ENCODE results near the gene SKI. TPM values are rescaled to one million over a fixed set of nuclear protein-coding genes. Genes with fewer than 3 reads are reported as not detected.

The SKI gene
- total and polyA plus RNA-seq, 2 experiments from 2014 or later = 5.1 to 21.9 TPM

GRCh38 chr1:2336499-2336898, 108.4 kb downstream of the SKI start:
- peaks cover 7% of the 10 kb centered on the region for H3K4me1 ChIP-seq (ENCODE audit: insufficient read depth)
- no peak for DNase-seq (ENCODE audit: low spot score)
- no peak overlapping the region for H2AFZ ChIP-seq
- no peaks in the 10 kb centered on the region for H3K9me2 ChIP-seq (replicated peaks; ENCODE audit: insufficient read depth)
- no peaks in the 10 kb centered on the region for H3K9me3 ChIP-seq (ENCODE audit: low read depth)
- H3K4me2 ChIP-seq = no peak overlapping the region
- no peak for TF ChIP-seq CTCF (IDR thresholded peaks at IDR 0.05; ENCODE audit: poor library complexity)
- no peak for TF ChIP-seq EZH2 (IDR thresholded peaks at IDR 0.05; ENCODE audit: borderline replicate concordance)
- no peak for TF ChIP-seq EZH2phosphoT487 (IDR thresholded peaks at IDR 0.05; ENCODE audit: low read depth, severe bottlenecking, unreplicated experiment)
- 98% methylated on average over 5 of the region's 11 CpGs for WGBS (ENCODE audit: low lambda C conversion rate, missing lambda C conversion rate)
- no peak overlapping the region for H3K4me3 ChIP-seq
- H3K27me3 ChIP-seq = no peaks in the 10 kb centered on the region
- no peak overlapping the region for H3K27ac ChIP-seq
- no peaks in the 10 kb centered on the region for H3K79me2 ChIP-seq
- H4K20me1 ChIP-seq (ENCODE audit: insufficient read depth, poor library complexity, severe bottlenecking) = no peaks in the 10 kb centered on the region
- H3K36me3 ChIP-seq (replicated peaks; ENCODE audit: insufficient read depth, low read depth) = no peaks in the 10 kb centered on the region

- H4K20me1 ChIP-seq (ENCODE audit: insufficient read depth, poor library complexity, severe bottlenecking) = no peaks in the 10 kb centered on the region
- H3K9me3 ChIP-seq (ENCODE audit: low read depth) = no peaks in the 10 kb centered on the region
- no peak overlapping the region for H3K27ac ChIP-seq
- no peak overlapping the region for H3K4me3 ChIP-seq
- H3K79me2 ChIP-seq = no peaks in the 10 kb centered on the region
- TF ChIP-seq CTCF (IDR thresholded peaks at IDR 0.05; ENCODE audit: poor library complexity) (no peak), EZH2phosphoT487 (IDR thresholded peaks at IDR 0.05; ENCODE audit: low read depth, severe bottlenecking, unreplicated experiment) (no peak), EZH2 (IDR thresholded peaks at IDR 0.05; ENCODE audit: borderline replicate concordance) (no peak)
- H3K27me3 ChIP-seq = no peaks in the 10 kb centered on the region
- DNase-seq (ENCODE audit: low spot score) = no peak
- 98% methylated on average over 22 of the region's 23 CpGs for WGBS (ENCODE audit: low lambda C conversion rate, missing lambda C conversion rate)
- H2AFZ ChIP-seq = no peak overlapping the region
- no peaks in the 10 kb centered on the region for H3K36me3 ChIP-seq (replicated peaks; ENCODE audit: insufficient read depth, low read depth)
- no peak overlapping the region for H3K4me2 ChIP-seq
- H3K4me1 ChIP-seq (ENCODE audit: insufficient read depth) = peaks cover 7% of the 10 kb centered on the region
- H3K9me2 ChIP-seq (replicated peaks; ENCODE audit: insufficient read depth) = no peaks in the 10 kb centered on the region
Observed at GRCh38 chr1:2337081-2337480, 109.0 kb downstream of the SKI start.

GRCh38 chr1:2337501-2337900, 109.4 kb downstream of the SKI start:
- 72% methylated on average over 8 of the region's 10 CpGs for WGBS (ENCODE audit: low lambda C conversion rate, missing lambda C conversion rate)
- no peak overlapping the region for H3K4me2 ChIP-seq
- no peak for TF ChIP-seq CTCF (IDR thresholded peaks at IDR 0.05; ENCODE audit: poor library complexity)
- TF ChIP-seq EZH2 (IDR thresholded peaks at IDR 0.05; ENCODE audit: borderline replicate concordance) = no peak
- no peak for TF ChIP-seq EZH2phosphoT487 (IDR thresholded peaks at IDR 0.05; ENCODE audit: low read depth, severe bottlenecking, unreplicated experiment)

More at GRCh38 chr1:2337501-2337900, 109.4 kb downstream of the SKI start:
- Histone ChIP-seq H3K27ac (no peak overlapping the region), H3K4me3 (no peak overlapping the region), H2AFZ (no peak overlapping the region), H3K9me2 (replicated peaks; ENCODE audit: insufficient read depth) (no peaks in the 10 kb centered on the region), H3K4me1 (ENCODE audit: insufficient read depth) (peaks cover 7% of the 10 kb centered on the region), H3K27me3 (no peaks in the 10 kb centered on the region), H3K79me2 (no peaks in the 10 kb centered on the region), H3K36me3 (replicated peaks; ENCODE audit: insufficient read depth, low read depth) (no peaks in the 10 kb centered on the region), H3K9me3 (ENCODE audit: low read depth) (no peaks in the 10 kb centered on the region), H4K20me1 (ENCODE audit: insufficient read depth, poor library complexity, severe bottlenecking) (no peaks in the 10 kb centered on the region)
- DNase-seq (ENCODE audit: low spot score) = no peak
